ENCODE measurements around the gene SPATC1L.

The SPATC1L gene

DNA sequence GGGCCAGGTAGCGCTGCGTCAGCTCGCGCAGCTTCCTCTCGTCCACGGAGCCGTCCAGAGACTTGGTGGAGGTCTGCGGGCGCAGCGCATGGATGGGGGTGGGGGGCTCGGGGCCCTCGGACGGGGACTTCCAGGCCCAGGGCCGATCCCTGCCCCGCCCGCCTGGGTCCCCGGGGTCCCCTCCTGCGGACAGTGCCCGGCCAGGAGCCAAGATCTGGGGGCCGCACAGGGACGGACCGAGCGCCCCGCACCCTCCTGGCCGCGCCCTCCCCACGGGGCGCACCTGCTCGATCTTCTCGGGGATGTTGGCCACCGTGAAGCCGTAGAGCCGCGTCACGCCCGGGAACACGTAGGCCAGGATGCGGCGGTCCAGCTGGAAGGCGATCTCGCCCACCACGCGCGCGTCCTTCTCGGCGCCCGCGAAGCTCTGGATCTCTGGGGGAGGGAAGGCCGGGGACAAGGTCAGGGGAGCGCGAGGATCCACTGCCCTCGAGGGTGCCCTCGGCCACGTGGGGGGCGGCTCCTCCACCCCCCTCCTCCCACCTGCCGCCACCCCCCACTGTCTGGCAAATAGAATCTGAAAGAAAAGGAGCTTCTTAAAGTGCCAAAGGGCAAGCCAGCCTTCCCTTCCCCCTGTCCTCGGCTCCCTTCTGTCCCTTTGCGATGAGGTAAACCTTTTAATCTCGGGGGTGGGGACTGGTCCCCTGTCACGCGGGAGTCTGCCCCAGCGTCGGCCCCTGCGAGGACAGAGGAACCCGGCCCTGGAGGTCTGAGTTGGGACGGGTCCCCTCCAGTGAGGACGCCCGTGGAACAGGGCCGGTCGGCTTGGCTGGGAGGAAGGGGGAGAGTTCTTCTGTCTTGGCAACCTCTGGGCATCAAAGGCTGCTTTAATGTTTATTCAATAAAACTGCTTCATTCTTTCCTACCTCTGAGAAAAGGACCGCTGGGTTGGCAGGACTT lies 22.3 kb downstream of the SPATC1L start:
- DNase-seq (ENCODE audit: low spot score): no peak

DNA sequence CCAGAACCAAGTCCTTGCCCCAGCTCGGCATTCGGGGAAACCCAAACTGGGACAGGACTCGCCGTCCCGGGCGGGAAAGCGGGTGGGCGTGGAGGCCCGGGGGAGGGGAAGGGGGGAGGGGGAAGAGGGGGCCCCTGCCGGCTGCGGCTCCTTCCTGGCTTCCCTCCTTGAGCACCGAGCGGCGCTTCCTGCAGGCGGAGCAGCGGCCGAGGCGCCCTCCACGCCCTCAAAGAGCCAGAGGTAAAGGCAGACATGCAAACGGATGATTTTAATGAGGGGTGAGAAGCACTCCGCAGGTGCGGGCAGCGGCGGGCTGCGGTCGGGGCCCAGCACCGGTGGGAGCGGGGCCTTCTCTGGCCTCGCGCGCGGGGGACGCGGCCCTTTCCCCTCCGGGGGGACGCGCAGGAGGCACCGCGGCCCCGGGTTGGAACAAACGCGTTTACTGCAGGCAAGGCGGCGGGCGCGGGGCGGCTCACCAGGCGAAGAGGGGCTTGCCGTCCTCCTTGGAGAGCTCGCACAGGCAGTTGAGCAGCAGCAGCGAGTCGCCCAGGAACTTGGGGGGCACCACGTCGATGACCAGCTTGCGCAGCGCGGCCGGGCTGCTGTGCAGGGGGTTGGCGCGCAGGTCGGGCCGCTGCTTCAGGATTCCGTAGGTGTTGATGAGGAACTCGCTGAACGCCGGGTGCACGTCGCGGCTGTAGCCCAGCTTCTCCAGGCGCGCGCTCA lies 23.2 kb downstream of the SPATC1L start:
- no peak for DNase-seq (ENCODE audit: low spot score)

DNA sequence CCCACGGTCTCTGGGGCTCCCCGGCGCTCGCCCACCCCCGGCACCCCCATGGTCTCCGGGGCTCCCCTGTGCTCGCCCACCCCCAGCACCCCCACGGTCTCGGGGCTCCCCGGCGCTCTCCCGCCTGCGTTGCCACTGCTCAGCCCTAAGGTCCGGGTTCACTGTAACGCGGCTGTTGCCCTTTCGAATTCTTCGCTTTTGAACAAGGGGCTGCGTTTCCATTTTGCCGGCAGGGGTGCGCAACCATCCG lies 23.7 kb downstream of the SPATC1L start:
- no peak for DNase-seq (ENCODE audit: low spot score)

DNA sequence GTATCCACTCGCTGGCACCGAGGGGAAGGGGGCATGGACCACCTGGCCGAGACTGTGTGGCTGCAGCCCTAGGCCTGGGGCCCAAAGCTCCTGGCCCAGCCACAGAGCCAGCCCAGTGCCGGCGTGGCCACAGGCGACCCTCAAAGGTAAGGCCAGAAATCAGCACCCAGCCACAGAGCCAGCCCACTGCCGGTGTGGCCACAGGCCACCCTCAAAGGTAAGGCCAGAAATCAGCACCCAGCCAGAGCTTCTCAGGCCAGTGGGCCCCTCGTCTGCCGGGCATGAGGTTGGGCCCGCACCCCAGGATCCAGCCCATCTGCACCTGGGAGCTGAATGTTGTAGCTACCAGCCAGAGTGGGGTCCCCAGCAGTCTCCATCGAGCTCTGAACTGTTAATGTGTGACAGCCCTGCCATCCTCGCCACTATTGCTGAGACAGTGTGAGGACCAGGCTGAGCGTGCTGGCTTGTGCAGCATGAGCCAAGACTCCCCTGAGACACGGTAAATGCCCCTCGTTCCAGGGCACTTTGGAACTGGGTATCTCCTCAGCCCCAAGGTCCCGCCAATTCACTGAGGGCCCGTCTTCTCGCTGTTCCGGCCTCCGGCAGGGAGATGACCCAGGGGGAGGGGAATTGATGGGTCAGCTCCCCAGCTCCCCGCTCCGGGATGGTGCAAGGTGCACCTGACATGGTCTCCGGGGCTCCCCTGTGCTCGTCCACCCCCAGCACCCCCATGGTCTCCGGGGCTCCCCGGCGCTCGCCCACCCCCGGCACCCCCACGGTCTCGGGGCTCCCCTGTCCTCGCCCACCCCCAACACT lies 24.2 kb downstream of the SPATC1L start:
- no peak for DNase-seq (ENCODE audit: low spot score)

DNA sequence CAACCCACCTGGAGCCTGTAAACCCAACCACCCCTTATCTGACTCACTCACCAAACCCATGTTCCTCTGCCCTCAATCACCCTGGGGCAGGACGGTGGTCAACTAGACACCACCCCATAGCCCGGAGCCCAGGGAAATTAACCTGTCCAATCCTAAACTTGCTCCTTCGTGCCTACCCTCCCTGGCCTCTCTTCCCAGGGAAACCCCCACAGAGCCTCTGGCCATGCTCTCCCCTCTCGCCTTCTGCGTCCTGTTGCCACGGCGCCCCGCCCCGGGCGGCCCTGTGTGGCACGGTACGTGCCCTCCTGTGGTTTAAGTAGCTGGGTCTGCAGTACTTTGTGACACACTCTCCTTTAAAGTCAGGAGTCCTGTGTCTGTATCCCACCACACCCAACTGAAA lies 24.9 kb downstream of the SPATC1L start:
- no peak for DNase-seq (ENCODE audit: low spot score)

DNA sequence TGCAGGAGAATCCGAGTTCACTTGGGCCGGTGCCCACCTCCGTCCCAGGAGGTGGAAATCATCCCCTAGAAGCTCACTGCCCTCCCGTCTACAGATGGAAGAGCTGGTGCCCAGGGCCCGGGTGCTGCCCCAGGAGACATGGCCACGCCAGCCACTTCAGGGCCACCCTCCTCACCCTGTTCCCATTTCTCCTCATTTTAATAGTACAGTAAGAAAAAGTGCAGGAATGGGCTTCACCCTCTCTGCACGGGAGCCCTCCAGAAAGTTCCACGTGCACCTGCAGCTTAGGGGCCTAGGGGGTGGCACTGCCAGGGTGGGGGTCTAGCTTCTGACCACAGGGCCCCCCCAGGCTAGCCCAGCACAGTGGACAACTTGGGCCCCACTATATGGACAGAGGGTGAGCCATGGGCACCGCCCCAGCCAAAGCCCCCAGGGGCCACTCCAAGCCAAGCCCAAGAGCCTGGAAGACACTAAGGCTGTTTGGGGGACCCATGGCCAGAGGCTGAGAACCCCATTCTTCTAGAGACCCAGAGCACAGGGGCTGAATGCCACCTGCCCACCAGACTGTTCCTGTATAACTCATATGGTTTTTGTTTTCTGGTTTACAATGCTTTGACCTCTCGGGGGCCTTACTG lies 25.5 kb downstream of the SPATC1L start:
- no peak for DNase-seq (ENCODE audit: low spot score)

DNA sequence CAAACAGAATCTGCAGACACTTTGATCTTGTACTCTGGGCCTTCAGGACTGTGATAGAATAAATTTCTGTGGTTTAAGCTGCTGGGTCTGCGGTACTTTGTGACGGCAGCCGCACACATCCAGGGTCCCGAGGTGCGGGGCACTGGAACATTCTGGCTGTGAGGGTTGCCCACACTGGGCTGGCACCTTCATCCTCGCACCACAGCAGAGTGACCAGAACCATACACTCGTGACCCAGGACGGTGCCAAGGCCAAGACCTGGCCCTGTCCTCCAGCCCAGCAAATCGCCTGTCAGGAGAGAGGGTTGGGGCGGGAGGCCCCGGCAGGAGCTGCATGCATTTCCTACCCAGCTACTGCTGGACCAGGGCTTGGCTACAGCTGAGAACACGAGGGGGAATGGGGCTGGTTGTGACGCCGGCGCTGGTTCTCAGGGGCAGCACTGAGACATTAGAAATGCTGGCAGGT lies 26.2 kb downstream of the SPATC1L start:
- DNase-seq (ENCODE audit: low spot score): no peak

DNA sequence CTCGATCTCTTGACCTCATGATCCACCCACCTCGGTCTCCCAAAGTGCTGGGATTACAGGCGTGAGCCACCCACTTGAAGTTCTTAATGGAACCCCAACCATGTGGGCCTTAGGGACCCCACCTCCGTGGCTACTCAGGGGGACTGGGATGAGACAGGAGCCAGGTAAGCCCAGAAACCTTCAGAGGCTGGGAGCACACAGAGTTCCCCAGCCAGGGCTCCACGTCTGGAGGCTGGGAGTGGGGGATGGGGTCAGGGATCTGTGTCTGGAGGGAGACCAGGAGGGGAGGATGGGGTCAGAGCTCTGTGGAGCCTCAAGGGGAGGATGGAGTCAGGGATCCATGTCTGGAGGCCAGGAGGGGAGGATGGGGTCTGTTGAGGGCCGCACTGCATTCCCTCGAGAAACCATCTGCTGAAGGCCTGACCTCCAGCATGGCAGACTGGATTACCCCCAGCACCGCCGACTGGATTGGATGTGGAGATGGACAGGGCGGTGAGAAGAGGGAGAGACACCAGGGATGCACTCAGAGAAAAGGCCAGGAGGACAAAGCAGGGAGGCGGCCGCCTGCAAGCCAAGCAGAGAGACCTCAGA lies 26.8 kb downstream of the SPATC1L start:
- DNase-seq (ENCODE audit: low spot score): no peak

DNA sequence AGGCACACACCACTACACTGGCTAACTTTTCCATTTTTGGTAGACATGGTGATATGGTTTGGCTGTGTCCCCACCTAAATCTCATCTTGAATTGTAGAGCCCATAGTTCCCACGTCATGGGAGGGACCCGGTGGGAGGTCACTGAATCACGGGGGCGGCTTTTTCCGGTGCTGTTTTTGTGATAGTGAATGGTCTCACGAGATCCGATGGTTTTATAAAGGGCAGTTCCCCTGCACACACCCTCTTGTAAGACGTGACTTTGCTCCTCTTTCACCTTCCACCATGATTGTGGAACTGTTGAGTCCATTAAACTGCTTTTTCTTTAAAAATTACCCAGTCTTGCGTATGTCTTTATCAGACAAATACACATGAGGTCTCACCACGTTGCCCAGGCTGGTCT lies 27.6 kb downstream of the SPATC1L start:
- no peak for DNase-seq (ENCODE audit: low spot score)

DNA sequence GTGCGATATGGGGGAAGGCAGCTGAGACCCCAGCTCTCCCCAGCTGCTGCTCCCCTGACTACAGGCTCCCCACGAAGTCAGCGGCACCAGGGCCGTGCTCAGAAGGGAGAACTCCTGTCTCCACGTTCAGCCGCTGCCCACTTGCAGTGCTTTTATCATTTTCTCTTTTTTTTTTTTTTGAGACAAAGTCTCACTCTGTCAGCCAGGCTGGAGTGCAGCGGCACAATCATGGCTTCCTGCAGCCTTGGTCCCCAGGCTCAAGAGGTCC lies 27.9 kb downstream of the SPATC1L start:
- DNase-seq (ENCODE audit: low spot score): no peak

DNA sequence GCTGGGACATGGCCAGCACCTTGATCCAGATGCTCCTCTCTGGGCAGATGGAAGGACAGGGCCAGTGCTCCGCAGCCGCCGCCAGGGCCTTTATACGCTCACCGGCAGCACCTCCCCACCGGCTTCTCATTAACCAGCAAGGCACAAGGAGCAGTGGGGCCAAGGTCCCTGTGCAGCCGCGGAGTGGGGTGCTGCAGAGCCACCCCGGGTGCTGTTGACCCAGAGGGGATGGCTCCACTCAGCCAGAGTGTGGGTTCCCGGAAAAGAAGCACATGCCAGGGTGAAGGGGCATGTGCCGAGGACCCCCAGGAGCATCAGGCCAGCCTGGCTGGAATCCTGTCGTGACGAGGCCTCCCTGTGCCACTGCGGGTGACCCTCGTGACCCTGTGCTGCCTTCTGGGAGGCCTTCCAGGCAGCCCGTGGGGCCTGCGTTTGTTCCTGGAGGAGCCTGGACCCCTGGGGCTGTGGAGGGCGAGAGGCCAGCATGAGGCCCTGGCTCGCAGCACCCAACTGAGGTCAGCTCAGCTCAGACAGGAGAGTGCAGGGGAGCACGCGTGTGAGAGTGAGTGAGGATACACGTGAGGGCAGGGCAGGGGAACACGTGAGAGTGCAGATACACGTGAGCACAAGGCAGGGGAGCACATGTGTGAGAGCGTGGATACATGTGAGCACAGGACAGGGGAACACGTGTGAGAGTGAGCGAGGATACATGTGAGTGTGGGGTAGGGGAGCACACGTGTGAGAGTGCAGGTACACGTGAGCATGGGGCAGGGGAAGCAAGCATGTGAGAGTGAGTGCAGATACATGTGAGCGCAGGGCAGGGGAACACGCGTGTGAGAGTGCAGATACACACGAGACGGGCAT lies 28.5 kb downstream of the SPATC1L start, which contains the start of gene FTCD:
FTCD (minus strand) TSS at position 66 of the 864 bp plus-strand sequence; CDS start at position 10, 56 bp downstream.
- DNase-seq (ENCODE audit: low spot score): no peak

DNA sequence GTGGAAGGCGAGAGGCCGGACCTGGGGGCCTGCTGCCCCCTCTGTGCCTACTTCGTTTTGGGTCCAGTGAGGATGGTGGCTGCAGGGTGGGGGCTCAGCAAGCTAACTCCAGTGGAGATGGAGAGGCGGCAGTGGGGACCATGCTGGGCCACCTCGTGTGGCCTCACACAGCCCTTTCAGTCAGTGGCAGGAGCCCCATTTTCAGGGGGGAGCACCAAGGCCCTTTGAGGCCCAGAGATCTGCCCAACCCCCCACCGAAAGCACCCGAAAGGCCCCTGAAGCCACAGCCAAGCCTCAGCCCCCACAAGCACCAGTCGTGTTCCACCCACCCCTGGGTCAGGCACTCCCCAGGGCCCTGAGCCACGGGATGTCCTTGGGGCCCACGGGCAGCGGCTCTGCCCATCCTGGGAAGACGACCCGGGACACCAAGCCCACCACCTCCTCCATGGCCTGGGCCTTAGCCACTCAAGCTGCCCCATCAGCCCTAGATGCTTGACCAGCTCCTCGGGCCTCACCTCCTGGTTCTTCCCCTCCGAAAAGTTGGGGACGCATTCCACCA lies 29.2 kb downstream of the SPATC1L start:
- no peak for DNase-seq (ENCODE audit: low spot score)

DNA sequence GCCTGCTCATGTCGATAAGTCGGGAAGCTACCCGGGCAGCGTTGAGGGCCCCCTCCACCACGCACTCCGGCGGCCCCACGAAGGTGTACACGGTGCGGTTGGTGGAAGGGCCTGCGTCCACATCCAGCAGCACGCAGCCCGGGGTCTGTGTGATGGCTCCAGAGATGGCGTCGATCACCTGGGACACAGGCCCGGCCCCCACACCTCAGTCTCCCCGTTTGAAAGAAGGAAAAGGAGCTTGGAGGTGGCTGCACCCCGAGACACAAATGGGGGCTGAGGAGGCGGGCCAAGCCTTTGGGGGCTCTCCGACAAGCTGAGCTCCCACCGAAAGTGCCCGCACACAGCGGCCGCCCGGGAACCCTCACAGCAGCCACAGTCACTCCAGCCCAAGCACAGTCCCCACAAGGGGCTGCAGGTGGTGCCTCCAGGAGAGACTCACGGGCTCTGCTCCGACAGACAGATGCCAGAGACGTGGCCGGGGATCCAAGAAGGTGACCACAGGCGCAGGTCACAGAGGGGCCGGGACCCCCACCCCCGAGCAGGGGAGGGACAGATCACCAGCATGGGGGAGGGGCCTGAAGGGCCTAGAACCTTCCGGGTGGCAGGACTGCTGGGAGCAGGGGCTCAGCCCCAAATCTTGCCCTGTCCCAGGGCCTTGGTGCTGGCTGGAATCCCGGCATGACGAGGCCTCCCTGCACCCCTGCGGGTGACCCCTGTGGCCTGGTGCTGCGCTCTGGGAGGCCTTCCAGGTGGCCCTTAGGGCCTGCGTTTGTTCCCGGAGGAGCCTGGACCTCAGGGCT lies 29.9 kb downstream of the SPATC1L start:
- no peak for DNase-seq (ENCODE audit: low spot score)

DNA sequence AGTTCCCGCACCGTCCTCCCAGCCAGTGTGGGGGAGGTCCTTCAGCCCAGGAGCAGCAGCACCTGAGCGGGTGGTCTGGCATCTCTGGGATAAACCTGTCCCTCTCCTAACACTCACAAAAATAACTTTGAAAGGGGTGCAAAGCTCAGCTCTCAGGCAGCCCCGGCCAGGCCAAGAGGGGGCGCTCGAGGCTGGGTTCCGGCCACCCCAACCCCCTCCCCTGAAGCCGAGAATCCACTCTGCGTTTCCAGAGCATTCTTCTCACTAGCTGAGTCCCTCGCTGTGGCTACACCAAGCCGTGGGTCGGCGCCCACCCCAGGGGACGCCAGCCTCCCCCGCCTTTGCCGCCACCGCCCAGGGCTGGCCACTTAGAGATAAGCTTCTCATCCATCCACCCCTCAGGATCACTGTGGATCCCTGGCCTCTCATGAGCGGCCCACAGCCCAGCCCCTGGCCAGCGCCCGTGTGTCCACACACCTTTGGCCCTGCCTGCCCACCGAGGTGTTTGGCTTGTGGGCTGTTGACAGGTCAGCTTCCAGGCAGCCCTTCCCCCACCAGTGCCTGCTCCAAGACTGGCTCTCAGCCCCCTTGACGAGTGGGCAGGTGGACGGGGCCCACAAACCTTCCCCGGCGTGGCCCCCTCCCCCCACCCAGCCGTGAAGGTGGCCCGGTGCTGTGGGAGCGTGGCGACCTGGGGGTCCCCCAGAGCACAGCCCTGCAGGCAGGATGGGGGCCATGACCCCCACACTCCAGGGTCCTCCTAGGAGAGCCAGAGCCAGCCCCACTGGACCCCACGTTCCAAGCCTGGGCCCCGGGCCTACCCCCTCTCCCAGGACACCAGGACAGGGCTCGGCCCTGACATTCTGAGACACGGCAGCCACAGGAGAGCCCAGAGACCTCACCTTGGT lies 30.8 kb downstream of the SPATC1L start:
- DNase-seq (ENCODE audit: low spot score): peak; percentile 59

DNA sequence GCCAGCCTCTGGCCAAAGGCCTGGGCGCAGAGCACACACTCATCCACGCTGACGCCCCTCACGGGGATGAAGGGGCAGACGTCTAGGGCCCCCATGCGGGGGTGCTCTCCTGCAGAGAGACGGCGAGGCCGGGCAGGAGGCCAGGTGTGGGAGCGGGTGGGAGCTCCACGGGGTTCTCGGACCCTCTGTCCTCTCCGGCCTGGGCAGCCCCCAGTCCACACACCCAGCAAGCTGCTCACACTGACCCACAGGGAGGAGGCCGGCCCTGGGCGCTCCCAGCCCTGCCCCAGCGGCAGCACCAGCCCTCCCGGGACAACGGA lies 31.4 kb downstream of the SPATC1L start:
- DNase-seq (ENCODE audit: low spot score): no peak

DNA sequence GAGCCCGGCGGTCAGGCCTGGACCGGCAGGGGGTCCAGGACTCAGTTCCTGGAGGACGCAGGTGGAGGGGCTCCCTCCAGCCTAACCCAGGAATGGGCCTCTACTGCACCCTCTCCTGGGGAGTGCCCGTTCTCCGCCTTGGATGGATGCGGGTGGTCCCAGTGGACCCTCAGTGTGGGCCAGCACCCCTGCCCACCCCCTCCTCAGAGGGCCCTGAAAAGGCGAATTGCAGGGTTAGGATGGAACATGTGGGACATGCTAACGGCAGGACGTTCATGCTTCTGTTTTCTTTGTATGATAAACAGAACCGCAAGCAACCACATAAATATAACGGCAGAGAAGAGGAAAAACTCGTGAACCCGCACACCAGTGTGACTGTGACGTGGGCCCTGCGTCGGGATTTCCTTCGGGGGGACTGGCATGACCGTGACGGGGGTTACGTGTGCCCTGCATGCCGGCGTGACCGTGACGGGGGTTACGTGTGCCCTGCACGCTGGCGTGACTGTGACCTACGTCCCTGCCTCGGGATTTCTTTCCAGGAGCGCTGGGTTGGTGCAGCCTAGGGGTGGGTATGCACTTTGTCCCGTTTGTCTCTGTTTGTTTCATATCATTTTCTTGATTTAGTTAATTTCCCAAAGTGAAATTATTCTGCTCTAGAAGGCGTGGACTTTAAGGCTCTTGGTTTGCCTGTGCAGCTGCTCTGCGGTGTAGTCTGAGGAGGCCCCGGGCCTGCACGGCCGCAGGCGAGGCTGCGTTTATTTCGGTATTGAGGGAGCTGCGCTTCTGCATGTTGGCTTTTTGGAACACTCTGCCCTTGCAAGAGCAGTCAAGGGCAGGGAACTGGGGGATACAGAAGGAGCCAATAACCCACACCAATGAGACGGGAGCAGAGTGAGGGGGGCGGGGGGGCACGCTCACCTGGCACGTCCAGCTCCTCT lies 32.0 kb downstream of the SPATC1L start:
- no peak for DNase-seq (ENCODE audit: low spot score)

DNA sequence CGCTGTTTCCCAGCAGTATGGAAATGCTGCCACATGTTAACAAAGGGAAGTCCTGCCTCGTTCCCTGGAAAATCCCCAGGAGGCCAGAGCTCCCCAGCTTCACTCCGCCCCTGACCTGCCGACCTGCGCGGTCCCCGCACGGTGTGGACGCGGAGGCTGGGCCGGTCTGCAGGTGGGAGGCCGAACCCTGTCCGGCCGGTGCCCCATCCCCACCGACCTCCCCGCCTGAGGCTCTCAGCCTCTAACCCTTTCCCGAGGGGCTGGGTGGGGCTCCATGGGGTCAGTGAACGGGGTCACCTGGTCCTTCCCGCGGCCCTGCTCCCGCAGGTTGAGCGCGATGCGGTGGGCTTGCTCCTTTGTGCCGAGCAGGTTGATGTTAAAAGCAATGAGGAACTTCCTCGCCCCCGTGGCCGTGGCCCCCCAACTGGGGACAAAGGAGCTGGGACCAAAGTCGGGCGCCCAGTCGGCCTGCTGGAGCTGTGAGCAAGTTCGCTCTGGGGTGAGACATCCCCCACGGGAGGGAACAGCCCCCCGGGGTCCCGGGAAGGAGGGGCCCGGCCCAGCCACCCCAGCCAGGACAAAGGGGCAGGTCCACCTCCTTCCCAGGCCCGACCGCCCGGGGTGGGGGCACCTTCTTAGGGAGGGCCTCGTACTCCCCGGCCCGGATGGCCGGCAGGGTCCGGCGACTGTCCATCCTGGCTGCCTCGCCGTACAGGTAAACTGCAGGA lies 32.8 kb downstream of the SPATC1L start:
- DNase-seq (ENCODE audit: low spot score): no peak
